B cell (primary cell): ENCODE data around the gene GCNT2.
A peak's percentile ranks its signal among the peaks of the same experiment; 100 is the strongest.

ENCODE experiments used
- CTCF ChIP-seq: fragments of 200-600 bp; IDR thresholded peaks from one replicate; pipeline ENCODE4 v1.8.0; 2022; ENCODE audit warnings: antibody characterized with exemption, mild to moderate bottlenecking
- EZH2 ChIP-seq: IDR thresholded peaks from 2 replicates; pipeline ENCODE4 v1.6.1; 2012; ENCODE audit warnings: borderline replicate concordance, low read depth, mild to moderate bottlenecking, moderate library complexity, low read length; ENCODE audit not compliant: insufficient read depth, poor library complexity, severe bottlenecking

- peak; percentile 80 for TF ChIP-seq CTCF
- TF ChIP-seq EZH2: no peak
These were observed 42.7 kb upstream of the GCNT2 start for GRCh38 chr6:10478187-10479040.
